ENCODE results near the gene ZNF837.

DNA sequence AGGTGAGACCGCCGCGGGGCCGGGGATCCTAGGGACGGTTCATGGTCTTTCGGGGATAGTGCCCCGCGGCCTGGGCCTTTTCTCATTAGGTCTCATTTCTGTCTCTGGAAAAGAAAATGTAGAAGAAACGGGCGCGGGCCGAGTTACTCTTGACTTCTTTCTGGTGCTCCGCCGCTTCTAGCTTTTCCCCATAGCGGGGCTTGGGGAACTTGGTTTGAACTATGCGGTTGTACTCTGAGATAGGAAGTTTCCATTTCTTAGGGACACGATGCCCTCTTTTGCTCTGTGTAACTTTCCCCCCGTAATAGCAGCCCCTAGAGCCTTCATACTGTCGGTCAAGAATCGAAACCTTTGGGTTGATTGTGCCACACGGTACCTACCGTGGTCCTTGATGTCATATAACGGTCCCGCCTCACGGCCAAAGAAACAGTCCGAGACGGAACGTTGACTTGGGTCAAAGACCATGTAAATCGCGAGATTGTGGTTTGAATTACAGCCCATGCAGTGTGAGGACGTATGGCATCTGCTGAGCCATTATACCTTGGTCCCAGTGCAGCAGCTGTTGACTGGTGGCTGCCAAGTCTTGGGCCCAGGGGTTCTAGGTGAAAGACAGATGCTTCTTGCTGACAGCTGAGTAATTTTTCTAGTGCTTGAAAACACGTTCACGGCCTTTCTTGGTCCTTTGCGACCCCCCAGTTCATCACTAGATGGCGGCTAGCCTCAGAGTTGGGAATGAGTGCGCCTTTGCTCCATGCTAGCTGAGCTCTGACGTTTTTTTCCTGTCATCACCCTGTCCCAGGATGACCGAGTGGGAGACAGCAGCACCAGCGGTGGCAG is 6.7 kb upstream of the ZNF837 start:
- TF ChIP-seq, protein P1, sequence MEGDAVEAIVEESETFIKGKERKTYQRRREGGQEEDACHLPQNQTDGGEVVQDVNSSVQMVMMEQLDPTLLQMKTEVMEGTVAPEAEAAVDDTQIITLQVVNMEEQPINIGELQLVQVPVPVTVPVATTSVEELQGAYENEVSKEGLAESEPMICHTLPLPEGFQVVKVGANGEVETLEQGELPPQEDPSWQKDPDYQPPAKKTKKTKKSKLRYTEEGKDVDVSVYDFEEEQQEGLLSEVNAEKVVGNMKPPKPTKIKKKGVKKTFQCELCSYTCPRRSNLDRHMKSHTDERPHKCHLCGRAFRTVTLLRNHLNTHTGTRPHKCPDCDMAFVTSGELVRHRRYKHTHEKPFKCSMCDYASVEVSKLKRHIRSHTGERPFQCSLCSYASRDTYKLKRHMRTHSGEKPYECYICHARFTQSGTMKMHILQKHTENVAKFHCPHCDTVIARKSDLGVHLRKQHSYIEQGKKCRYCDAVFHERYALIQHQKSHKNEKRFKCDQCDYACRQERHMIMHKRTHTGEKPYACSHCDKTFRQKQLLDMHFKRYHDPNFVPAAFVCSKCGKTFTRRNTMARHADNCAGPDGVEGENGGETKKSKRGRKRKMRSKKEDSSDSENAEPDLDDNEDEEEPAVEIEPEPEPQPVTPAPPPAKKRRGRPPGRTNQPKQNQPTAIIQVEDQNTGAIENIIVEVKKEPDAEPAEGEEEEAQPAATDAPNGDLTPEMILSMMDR (conservative IDR thresholded peaks at IDR 0.05) = no peak
- no peak for TF ChIP-seq EZH2 (IDR thresholded peaks at IDR 0.05; ENCODE audit: low read depth)

All from PC-9 (cell line).